Mucosa of rectum (tissue), 2 donors: ENCODE measurements around the gene UPF1.
"Not testable (repeated sequence)": the region's sequence is repeated elsewhere in the genome, so short reads cannot be mapped to it uniquely, and the experiment has no call there.

Experiments
- H3K27ac ChIP-seq, 2 donors: one replicate each; pipeline ENCODE4 v1.7.0; 2013; ENCODE audit warnings: inconsistent platforms in 2 of 2, low read depth in 2 of 2, low read length in 2 of 2
- H3K27me3 ChIP-seq, 2 donors: one replicate each; pipeline ENCODE4 v1.7.0; 2013; ENCODE audit warnings: low read length in 2 of 2; ENCODE audit not compliant: control insufficient read depth in 2 of 2, insufficient read depth in 2 of 2
- H3K36me3 ChIP-seq, 2 donors: one replicate each; pipeline ENCODE4 v1.7.0; 2013; ENCODE audit warnings: low read length in 2 of 2; ENCODE audit not compliant: control insufficient read depth in 2 of 2, insufficient read depth in 2 of 2
- H3K4me1 ChIP-seq, 2 donors: one replicate each; pipeline ENCODE4 v1.7.0; 2013; ENCODE audit warnings: low read length in 2 of 2, mild to moderate bottlenecking in 1 of 2; ENCODE audit not compliant: control insufficient read depth in 2 of 2, insufficient read depth in 2 of 2
- H3K4me3 ChIP-seq, 2 donors: one replicate each; pipeline ENCODE4 v1.7.0; 2013; ENCODE audit warnings: low read length in 2 of 2
- H3K9ac ChIP-seq, 2 donors: one replicate each; pipeline ENCODE4 v1.7.0; 2013; ENCODE audit warnings: low read length in 2 of 2, low read depth in 1 of 2, mild to moderate bottlenecking in 1 of 2
- H3K9me3 ChIP-seq, 2 donors: one replicate each; pipeline ENCODE4 v1.7.0; 2013; ENCODE audit warnings: low read length in 2 of 2; ENCODE audit not compliant: control insufficient read depth in 2 of 2
- donor health status: healthy.
- donor health status: Normal muscosa, but diverticular disease.

The UPF1 gene

DNA sequence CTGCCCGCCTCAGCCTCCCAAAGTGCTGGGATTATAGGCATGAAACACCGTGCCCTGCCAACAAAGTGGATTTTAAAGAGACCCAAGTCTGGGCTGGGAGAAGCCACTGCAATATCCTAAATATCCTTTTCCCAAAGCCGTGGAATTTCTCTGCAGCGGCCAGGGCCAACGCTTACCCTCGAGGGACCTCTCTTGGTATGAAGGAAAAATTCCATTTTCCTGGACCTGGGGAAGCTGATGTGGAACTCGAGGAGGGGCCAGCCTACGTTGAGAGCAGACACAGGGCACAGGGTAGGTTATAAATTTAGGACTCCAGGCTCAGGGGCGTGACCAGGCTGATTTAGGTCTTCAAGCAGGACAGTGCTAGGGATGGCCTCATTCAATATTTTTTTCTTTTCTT is 17.7 kb upstream of the UPF1 start:
- Histone ChIP-seq H3K27ac (no peak overlapping the region), H3K9me3 (no peaks in the 10 kb centered on the region), H3K27me3 (no peaks in the 10 kb centered on the region), H3K4me1 (no peaks in the 10 kb centered on the region), H3K4me3 (no peak overlapping the region), H3K9ac (no peak overlapping the region), H3K36me3 (no peaks in the 10 kb centered on the region)

DNA sequence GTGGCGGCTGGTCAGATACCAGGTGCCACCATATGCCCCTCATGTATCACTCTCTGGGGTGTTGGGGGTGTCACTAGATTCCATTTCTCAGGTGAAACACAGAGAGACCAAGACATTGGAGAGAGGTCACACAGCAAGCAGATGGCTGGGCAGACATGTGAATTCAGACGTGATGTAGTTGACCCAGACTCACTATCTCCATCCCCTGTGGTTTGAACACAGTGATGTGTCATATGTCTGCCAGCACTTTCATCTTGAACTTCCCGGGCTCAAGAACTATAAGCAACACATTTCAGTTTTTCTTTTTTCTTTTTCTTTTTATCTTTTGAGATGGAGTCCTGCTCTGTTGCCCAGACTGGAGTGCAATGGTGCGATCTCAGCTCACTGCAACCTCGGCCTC is 16.1 kb upstream of the UPF1 start:
- H3K27ac ChIP-seq = no peak overlapping the region
- no peak overlapping the region for H3K4me3 ChIP-seq
- no peaks in the 10 kb centered on the region for H3K27me3 ChIP-seq
- no peaks in the 10 kb centered on the region for H3K4me1 ChIP-seq
- H3K9me3 ChIP-seq = no peaks in the 10 kb centered on the region
- H3K9ac ChIP-seq = no peak overlapping the region
- H3K36me3 ChIP-seq = no peaks in the 10 kb centered on the region

DNA sequence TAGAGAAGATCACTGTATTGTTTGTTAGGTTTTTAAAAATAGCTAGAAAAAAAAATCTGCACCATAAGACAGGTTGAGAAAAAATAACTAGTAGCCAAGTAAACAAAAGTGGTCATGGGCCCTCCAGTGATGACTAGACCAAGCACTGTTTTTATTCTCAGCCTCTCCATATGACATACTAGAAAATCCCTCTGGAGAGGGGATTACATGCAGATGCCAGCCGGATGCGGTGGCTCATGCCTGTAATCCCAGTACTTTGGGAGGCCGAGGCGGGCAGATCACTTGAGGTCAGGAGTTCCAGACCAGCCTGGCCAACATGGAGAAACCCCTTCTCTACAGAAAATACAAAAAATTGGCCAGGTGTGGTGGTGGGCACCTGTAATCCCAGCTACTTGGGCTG is 15.1 kb upstream of the UPF1 start:
- H3K27ac ChIP-seq, H3K4me3 ChIP-seq, H3K36me3 ChIP-seq, H3K9ac ChIP-seq, H3K27me3 ChIP-seq, H3K4me1 ChIP-seq, H3K9me3 ChIP-seq: not testable (repeated sequence)

DNA sequence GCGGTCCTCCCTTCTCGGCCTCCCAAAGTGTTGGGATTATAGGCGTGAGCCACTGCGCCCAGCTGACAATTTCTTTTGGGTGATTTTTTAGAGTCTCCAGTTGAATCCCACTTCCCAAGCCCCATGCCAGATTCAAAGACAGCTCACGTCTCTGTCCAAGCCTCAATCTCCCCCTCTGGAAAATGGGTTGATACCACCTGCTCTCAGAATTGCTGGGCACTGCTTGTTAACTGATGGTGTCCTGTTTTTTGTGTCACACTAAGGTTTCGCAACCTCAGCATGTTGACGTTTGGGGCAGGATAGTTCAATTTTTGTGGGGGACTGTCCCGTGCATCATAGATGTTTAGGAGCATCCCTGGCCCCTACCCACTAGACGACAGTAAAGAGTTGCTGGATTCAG is 14.2 kb upstream of the UPF1 start:
- Histone ChIP-seq H3K9me3 (no peaks in the 10 kb centered on the region), H3K4me1 (no peaks in the 10 kb centered on the region), H3K36me3 (no peaks in the 10 kb centered on the region), H3K4me3 (no peak overlapping the region), H3K27ac (no peak overlapping the region), H3K9ac (no peak overlapping the region), H3K27me3 (no peaks in the 10 kb centered on the region)

DNA sequence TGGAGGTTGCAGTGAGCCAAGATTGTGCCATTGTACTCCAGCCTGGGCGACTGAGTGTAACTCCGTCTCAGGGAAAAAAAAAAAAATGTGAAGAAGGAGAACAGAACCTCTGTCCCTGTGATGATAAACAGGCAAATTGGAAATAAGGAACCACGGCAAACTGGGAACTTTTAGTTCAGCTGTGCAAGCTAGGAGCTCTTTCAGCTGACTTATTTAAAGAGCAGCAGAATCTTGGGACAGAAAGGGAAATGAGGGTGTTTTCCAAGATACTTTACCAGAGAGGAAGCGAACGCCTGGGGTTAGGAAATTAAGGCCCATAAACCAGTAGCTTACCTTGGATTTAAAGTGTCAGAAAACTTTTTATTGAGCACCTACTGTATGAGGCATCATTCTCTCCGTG is 3.0 kb upstream of the UPF1 start:
- H3K9ac ChIP-seq = no peak overlapping the region
- H3K4me3 ChIP-seq = no peak overlapping the region
- H3K4me1 ChIP-seq = peaks cover 4 to 6% of the 10 kb centered on the region in 2 donors
- no peaks in the 10 kb centered on the region for H3K27me3 ChIP-seq
- H3K36me3 ChIP-seq = no peaks in the 10 kb centered on the region
- peaks cover 0 to 5% of the 10 kb centered on the region in 2 donors for H3K9me3 ChIP-seq
- no peak overlapping the region for H3K27ac ChIP-seq

DNA sequence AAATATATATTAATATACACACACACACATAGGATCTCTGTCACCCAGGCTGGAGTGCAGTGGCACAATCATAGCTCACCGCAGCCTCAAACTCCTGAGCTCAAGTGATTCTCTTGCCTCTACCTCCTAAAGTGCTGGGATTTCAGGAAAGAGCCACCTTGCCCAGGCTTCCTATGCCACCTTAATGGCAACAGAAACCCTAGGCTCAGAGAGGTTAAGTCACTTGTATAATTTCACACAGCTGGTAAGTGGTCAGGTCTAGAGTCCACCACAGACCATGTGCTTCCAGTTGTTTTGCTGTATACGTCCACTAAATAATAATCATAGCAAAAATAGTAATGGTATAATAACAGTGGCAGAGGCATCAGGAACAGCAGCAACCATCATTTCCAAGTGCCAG is 1.3 kb upstream of the UPF1 start:
- no peaks in the 10 kb centered on the region for H3K36me3 ChIP-seq
- H3K9ac ChIP-seq = no peak overlapping the region
- H3K9me3 ChIP-seq = peaks cover 0 to 5% of the 10 kb centered on the region in 2 donors

DNA sequence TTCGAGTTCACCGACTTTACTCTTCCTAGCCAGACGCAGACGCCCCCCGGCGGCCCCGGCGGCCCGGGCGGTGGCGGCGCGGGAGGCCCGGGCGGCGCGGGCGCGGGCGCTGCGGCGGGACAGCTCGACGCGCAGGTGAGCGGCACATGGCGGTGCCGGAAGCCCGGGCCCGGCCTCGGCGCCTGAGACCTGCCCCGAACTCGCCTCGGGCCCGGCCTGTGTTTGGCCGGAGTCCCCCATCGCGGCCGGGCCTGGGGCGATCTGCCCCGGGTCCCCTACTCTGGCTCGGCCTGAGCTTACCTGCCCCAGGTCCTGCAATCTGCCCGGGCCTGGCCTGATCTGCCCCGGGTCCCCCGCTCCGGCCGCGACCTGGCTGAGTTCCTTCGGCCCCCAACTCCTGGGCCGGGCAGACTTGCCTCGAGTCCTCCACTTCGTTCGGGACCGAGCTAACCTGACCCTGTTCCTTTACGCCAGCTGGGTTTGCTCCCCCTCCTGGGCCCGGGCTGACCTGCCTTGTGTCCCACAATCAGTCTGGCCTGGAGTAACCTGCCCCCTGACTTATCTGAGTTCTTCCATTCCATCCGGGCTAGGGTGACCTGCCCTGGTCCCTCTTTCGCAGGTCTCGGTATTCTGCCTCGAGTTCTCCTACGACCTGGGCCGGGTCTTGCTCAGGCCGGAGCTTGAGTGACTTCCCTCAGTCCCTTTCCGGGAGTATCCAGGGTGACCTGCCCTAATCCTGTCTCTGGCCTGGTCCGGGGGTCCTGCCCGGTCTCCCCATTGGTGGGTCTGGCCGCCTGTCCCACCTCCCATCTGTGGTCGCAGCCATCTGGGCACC is 764 bp downstream of the UPF1 start:
- H3K9me3 ChIP-seq = no peaks in the 10 kb centered on the region
- peaks cover 35 to 39% of the 10 kb centered on the region in 2 donors for H3K4me1 ChIP-seq
- peak overlapping the region; percentile 72 to 83 for H3K4me3 ChIP-seq
- H3K36me3 ChIP-seq = peaks cover 3 to 9% of the 10 kb centered on the region in 2 donors
- H3K27ac ChIP-seq = peak overlapping the region; percentile 91 to 94
- peak overlapping the region; percentile 85 to 95 for H3K9ac ChIP-seq
- no peaks in the 10 kb centered on the region for H3K27me3 ChIP-seq

More for the DNA sequence above, 1.3 kb upstream of the UPF1 start:
- H3K4me1 ChIP-seq = peaks cover 21% of the 10 kb centered on the region in 2 donors
- H3K4me3 ChIP-seq = no peak overlapping the region
- H3K27ac ChIP-seq = no peak overlapping the region
- no peaks in the 10 kb centered on the region for H3K27me3 ChIP-seq

DNA sequence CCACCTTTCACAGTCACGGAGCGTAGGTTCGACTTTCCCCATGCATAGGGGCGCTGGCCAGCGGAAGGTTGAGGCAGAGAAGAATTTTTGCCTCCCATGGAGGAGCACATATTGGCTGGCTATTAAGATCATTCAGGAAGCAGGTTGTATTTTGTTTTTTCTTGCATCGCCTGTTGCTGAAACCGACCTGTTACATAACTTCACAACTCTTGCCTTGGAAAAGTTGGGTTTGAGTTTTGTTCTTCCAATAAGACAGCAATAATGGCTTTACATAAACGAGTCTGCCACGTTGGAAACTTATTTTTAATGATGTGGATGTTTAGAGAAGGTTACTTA is 1.4 kb downstream of the UPF1 start:
- H3K36me3 ChIP-seq = peaks cover 9 to 15% of the 10 kb centered on the region in 2 donors
- H3K4me3 ChIP-seq = peak overlapping the region; percentile 72 to 83
- no peaks in the 10 kb centered on the region for H3K9me3 ChIP-seq
- H3K4me1 ChIP-seq = peaks cover 35 to 44% of the 10 kb centered on the region in 2 donors
- H3K27ac ChIP-seq = peak overlapping the region; percentile 91 to 94
- no peaks in the 10 kb centered on the region for H3K27me3 ChIP-seq
- H3K9ac ChIP-seq = peak overlapping the region; percentile 85 to 95

DNA sequence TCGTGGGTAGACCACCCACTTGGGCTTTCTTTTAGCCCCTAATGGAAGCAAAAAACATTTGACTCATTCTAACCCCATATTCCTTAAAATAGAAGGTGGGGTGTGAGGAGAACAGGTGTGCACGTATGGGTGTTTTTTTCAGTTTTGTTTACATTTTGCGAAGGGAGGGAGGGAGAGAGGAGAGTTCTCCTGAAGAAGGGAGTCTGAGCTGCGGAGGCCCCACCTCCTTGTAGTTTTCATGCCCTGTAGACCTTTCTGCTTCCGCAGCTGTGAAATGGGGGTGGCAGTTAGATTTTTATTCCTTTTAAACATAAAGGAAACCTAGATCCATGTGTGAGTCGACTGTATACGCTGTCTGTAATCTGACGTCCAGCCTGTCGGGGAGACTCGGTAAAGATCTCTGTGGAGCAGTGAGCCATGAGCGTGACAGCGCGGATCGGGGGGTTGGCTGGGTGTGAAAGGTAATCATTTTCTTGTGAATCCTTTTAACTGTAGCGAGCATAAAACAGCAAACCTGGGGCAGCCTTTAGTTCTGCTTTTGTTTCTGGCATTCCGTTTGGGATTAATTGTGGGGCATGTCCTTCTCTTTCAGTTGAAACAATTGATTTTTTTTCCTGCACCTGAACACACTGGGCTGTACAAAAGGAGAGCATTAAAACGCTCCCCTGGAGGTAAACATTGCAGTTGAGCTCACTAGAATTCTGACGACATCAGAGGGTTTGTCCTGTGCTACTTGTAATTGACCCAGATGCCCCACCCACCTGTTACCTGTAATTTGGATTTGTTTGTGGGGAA is 2.3 kb downstream of the UPF1 start:
- Histone ChIP-seq H3K9ac (peak overlapping the region; percentile 79 to 85), H3K36me3 (peaks cover 9 to 16% of the 10 kb centered on the region in 2 donors), H3K4me3 (peak overlapping the region; percentile 72 to 83), H3K27me3 (no peaks in the 10 kb centered on the region), H3K27ac (peak overlapping the region; percentile 91 to 94), H3K4me1 (peaks cover 35 to 44% of the 10 kb centered on the region in 2 donors), H3K9me3 (no peaks in the 10 kb centered on the region)

DNA sequence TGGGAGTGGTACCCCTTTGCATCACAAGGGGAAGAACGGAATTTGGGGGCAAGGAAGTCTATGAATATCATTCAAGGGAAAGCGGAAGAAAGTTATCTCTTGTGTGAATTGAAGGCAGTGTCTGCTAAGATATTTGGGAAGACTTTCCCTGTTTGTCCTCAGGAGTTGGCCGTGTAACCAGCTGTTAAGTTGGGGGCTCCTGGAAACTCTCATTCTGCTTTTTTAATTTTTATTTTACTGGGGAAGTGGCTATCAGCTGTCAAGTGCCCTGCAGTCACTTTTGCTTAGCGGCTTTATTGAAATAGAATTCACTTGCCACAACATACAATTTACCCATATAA is 2.9 kb downstream of the UPF1 start:
- Histone ChIP-seq H3K27me3 (no peaks in the 10 kb centered on the region), H3K27ac (peak overlapping the region; percentile 91 to 94), H3K4me3 (peak overlapping the region; percentile 72 to 83), H3K36me3 (peaks cover 9 to 16% of the 10 kb centered on the region in 2 donors), H3K9ac (peak overlapping the region; percentile 79 to 85), H3K9me3 (no peaks in the 10 kb centered on the region), H3K4me1 (peaks cover 35 to 48% of the 10 kb centered on the region in 2 donors)
